ENCODE data around the gene PFAS. TPM values are rescaled to one million over a fixed set of nuclear protein-coding genes. Genes with fewer than 3 reads are reported as not detected.

The PFAS gene
- total RNA-seq, 1 experiment from 2014 or later = 44.1 TPM

DNA sequence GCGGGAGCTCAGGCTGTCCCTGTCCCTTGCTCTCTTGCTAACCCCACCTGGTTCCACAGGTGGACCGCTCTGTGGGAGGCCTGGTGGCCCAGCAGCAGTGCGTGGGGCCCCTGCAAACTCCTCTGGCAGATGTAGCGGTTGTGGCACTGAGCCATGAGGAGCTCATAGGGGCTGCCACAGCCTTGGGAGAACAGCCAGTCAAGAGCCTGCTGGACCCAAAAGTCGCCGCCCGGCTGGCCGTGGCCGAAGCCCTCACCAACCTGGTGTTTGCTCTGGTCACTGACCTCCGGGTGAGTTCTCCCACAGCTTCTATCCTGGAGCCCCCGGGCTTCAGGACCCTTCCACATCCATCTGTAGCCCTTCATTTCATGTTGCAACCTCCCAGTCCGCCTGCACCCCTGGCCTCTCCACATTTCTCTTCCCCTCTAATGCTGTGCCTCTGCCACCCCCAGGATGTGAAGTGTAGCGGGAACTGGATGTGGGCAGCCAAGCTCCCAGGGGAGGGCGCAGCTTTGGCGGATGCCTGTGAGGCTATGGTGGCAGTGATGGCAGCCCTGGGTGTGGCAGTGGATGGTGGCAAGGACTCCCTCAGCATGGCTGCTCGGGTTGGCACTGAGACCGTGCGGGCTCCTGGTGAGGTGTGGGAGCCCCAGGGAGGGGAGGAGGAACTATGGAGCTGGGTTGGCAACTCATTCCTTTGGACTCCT is 15.9 kb downstream of the PFAS start:
- H3K9me3 ChIP-seq = no peaks in the 10 kb centered on the region
- Mint-ChIP-seq H3K27ac (ENCODE audit: unreplicated experiment) (no peak overlapping the region), H3K4me1 (ENCODE audit: low read depth, unreplicated experiment) (no peaks in the 10 kb centered on the region), H3K36me3 (ENCODE audit: insufficient read depth, unreplicated experiment) (peaks cover 19% of the 10 kb centered on the region), H3K4me3 (ENCODE audit: unreplicated experiment) (no peak overlapping the region), H3K9me3 (ENCODE audit: unreplicated experiment) (no peaks in the 10 kb centered on the region), H3K27me3 (ENCODE audit: insufficient read depth, unreplicated experiment) (no peaks in the 10 kb centered on the region)
- H3K27me3 ChIP-seq (replicated peaks; ENCODE audit: control insufficient read depth, insufficient read depth, low read length) = no peaks in the 10 kb centered on the region
- no TSS peak for BruUV-seq (replicated peaks)
- ChIA-PET CTCF (no interaction called here), POLR2A (no interaction called here)
- no peak overlapping the region for H3K4me3 ChIP-seq (ENCODE audit: low read depth, low read length)
- DNase-seq = no peak
- TF ChIP-seq CTCF (IDR thresholded peaks at IDR 0.05; ENCODE audit: insufficient read depth in 1 of 2, low read depth in 1 of 2, low read length in 1 of 2, severe bottlenecking in 1 of 2, unreplicated experiment in 1 of 2) = no peak
- no peaks in the 10 kb centered on the region for H3K36me3 ChIP-seq (ENCODE audit: control insufficient read depth, insufficient read depth, low read length)
- no peaks in the 10 kb centered on the region for H3K4me1 ChIP-seq
- intact Hi-C loops (cut with micrococcal nuclease; ENCODE audit: unreplicated experiment) = no loop called here

DNA sequence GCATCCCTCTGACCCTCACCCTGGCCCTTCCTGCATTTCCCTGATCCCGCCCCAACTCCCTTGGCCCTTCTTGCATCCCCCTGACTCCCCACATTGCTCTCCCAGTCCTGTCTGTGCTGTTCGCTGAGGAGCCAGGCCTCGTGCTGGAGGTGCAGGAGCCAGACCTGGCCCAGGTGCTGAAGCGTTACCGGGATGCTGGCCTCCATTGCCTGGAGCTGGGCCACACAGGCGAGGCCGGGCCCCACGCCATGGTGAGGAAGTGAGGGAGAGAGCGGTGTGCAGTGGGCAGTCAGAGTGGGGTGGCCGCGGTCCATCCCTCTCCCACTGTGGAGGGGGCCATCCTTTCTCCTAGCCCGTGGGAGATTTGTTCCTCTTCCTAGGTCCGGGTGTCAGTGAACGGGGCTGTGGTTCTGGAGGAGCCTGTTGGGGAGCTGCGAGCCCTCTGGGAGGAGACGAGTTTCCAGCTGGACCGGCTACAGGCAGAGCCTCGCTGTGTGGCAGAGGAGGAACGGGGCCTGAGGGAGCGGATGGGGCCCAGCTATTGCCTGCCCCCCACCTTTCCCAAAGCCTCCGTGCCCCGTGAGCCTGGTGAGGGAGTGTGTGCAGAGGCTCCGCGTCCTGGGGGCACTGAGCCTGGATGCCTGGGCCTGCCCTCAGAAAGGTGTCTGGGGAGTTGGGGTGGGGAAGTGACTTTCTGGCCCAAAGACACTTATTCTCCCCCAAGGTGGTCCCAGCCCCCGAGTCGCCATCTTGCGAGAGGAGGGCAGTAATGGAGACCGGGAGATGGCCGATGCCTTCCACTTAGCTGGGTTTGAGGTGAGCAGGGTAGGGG is 17.8 kb downstream of the PFAS start:
- no peak for TF ChIP-seq CTCF (IDR thresholded peaks at IDR 0.05; ENCODE audit: insufficient read depth in 1 of 2, low read depth in 1 of 2, low read length in 1 of 2, severe bottlenecking in 1 of 2, unreplicated experiment in 1 of 2)
- Histone ChIP-seq H3K4me3 (ENCODE audit: low read depth, low read length) (no peak overlapping the region), H3K9me3 (no peaks in the 10 kb centered on the region), H3K27me3 (replicated peaks; ENCODE audit: control insufficient read depth, insufficient read depth, low read length) (no peaks in the 10 kb centered on the region), H3K36me3 (ENCODE audit: control insufficient read depth, insufficient read depth, low read length) (no peaks in the 10 kb centered on the region), H3K4me1 (no peaks in the 10 kb centered on the region)
- H3K9me3 Mint-ChIP-seq (ENCODE audit: unreplicated experiment) = no peaks in the 10 kb centered on the region
- ChIA-PET POLR2A (no interaction called here), CTCF (no interaction called here)
- DNase-seq = no peak
- intact Hi-C loops (cut with micrococcal nuclease; ENCODE audit: unreplicated experiment) = no loop called here
- H3K27ac Mint-ChIP-seq (ENCODE audit: unreplicated experiment) = no peak overlapping the region
- no peaks in the 10 kb centered on the region for H3K4me1 Mint-ChIP-seq (ENCODE audit: low read depth, unreplicated experiment)
- BruUV-seq (replicated peaks) = no TSS peak
- peaks cover 11% of the 10 kb centered on the region for H3K36me3 Mint-ChIP-seq (ENCODE audit: insufficient read depth, unreplicated experiment)
- H3K4me3 Mint-ChIP-seq (ENCODE audit: unreplicated experiment) = no peak overlapping the region
- no peaks in the 10 kb centered on the region for H3K27me3 Mint-ChIP-seq (ENCODE audit: insufficient read depth, unreplicated experiment)

GRCh38 chr17:8267480-8268147 is 18.5 kb downstream of the PFAS start:
- no peak overlapping the region for H3K27ac Mint-ChIP-seq (ENCODE audit: unreplicated experiment)
- Histone ChIP-seq H3K9me3 (no peaks in the 10 kb centered on the region), H3K36me3 (ENCODE audit: control insufficient read depth, insufficient read depth, low read length) (no peaks in the 10 kb centered on the region), H3K4me1 (no peaks in the 10 kb centered on the region), H3K27me3 (replicated peaks; ENCODE audit: control insufficient read depth, insufficient read depth, low read length) (no peaks in the 10 kb centered on the region), H3K4me3 (ENCODE audit: low read depth, low read length) (no peak overlapping the region)
- intact Hi-C loops (cut with micrococcal nuclease; ENCODE audit: unreplicated experiment) = no loop called here
- H3K4me1 Mint-ChIP-seq (ENCODE audit: low read depth, unreplicated experiment) = no peaks in the 10 kb centered on the region
- no peak overlapping the region for H3K4me3 Mint-ChIP-seq (ENCODE audit: unreplicated experiment)
- H3K27me3 Mint-ChIP-seq (ENCODE audit: insufficient read depth, unreplicated experiment) = no peaks in the 10 kb centered on the region
- no peak for DNase-seq
- TF ChIP-seq CTCF (IDR thresholded peaks at IDR 0.05; ENCODE audit: insufficient read depth in 1 of 2, low read depth in 1 of 2, low read length in 1 of 2, severe bottlenecking in 1 of 2, unreplicated experiment in 1 of 2) = no peak
- no peaks in the 10 kb centered on the region for H3K9me3 Mint-ChIP-seq (ENCODE audit: unreplicated experiment)
- BruUV-seq (replicated peaks) = no TSS peak
- peaks cover 10% of the 10 kb centered on the region for H3K36me3 Mint-ChIP-seq (ENCODE audit: insufficient read depth, unreplicated experiment)
- ChIA-PET CTCF (no interaction called here), POLR2A (no interaction called here)

All from Caco-2 (cell line).